K562 (cell line): ENCODE data around the gene ALDH1A2.

Source experiments
- SIN3A ChIP-seq, 2 experiments: fragments of 150-350 bp in 1 of 2; IDR thresholded peaks; 2 replicates each; pipeline ENCODE4 v1.6.1; 2011 to 2016; ENCODE audit warnings: borderline replicate concordance in 2 of 2, low read depth in 2 of 2, low read length in 2 of 2, mild to moderate bottlenecking in 2 of 2, moderate library complexity in 2 of 2; ENCODE audit not compliant: control insufficient read depth in 1 of 2
- ZFPM2 ChIP-seq: fragments of 250-450 bp; sonication (Bioruptor Pico); IDR thresholded peaks from 2 replicates; pipeline ENCODE4 v1.5.1; 2022; ENCODE audit warnings: mild to moderate bottlenecking

GRCh38 chr15:58038426-58039078 is 27.0 kb downstream of the ALDH1A2 start:
- no peak for TF ChIP-seq ZFPM2 (CRISPR knock-in tag)
- TF ChIP-seq SIN3A (IDR thresholded peaks at IDR 0.05; ENCODE audit: borderline replicate concordance in 2 of 2, control insufficient read depth in 1 of 2, low read depth in 2 of 2, low read length in 2 of 2) = no peak
